Islet precursor cell (in vitro differentiated cells): ENCODE measurements around the gene CNN3.

Source experiments
- DNase-seq: peaks from one replicate; pipeline ENCODE4 v3.0.0-alpha.2; 2018

CNN3 gene

DNA sequence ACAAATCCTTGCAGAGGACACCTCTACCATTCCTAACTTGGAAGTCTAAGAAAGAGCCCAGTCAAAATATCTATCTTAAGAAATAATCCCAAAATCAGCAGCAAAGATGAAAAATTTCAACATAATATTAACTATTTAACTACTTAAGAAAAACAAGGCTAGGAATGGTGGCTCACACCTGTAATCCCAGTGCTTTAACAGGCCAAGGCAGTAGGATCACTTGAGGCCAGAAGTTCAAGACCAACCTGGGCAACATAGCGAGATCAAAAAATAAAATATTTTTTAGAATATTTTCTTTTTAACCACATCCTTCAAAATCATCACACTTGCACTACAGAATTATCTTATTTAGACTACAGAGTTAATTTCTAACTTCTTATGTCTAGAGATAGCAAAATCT is 4.9 kb downstream of the CNN3 start:
- no peak for DNase-seq

GRCh38 chr1:94920061-94920460 is 6.8 kb downstream of the CNN3 start:
- peak; percentile 62 for DNase-seq

DNA sequence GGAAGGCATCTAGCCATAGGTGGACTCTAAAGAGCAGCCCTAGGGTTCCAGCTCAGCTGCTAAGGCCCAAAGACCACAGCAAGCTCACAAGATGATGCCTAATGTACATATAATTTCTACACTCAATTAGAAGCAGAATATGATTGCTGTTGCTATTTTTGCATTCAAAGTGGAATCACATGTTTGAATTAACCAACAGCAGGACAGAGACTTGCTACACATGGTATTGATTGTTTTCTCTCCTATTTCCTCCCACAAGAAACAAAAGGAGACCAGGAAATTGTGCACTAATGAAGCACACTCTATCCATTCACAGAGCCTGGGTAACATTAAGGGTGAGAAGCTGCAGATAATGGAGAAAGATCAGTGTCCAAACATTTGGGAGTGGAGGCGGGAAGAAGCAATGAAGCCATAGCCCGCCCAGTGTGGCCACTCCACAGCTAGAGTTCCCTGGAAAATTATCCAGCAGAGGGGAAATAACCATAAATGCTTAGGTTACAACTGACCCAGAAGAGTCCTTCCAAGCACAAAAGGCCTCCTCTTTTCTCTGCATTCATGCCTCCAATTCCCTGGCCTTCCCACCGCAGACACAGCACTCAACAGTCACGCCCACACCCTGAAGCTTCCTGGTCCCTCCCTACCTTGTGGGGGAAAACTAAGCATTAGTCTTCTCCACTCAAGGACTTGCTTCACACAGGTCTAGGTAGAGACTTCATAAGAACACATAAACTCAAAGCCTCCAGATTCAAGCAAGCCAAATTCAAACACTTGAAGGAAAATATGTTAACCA is 7.5 kb downstream of the CNN3 start:
- no peak for DNase-seq

GRCh38 chr1:94917251-94917650 is 9.7 kb downstream of the CNN3 start:
- no peak for DNase-seq

GRCh38 chr1:94912263-94913184 is 14.4 kb downstream of the CNN3 start:
- DNase-seq: no peak

DNA sequence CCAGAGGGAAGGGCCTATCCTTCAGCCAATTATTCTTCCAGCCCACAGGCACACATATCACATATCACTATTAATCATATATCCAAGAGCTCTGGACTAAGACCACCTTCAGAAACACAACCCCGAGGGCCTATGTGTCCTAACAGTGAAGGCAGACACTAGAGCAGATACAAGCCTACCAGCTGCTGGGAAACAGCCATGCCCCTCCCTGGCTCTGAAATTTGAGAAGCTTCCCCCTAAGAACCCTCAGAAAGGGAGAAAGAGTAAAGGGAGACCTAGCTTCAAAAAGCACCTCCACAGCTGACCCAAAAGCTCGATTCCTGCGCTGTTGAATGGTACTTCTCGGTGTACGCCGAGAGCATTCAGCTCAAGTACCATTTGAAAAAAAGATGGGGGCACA is 17.4 kb downstream of the CNN3 start:
- no peak for DNase-seq

GRCh38 chr1:94908965-94909364 is 17.9 kb downstream of the CNN3 start:
- no peak for DNase-seq

DNA sequence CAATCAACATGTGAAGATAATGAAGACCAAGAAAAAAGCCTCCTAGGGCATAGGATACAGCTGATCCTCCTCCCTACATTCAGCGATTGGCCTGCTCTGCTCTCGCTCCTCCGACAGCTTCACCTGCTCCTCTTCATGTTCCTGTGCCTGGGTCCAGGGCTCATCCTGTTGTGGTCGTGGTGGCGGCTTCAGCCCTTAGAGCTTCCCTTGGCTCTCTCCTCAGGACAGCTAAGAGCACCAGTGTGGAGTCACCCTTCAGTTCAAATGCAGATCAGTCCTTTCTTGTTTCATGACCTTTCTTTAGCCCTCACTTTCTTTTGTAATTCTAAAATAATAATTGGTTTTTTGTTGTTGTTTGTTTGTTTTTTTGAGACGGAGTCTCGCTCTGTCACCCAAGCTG is 18.7 kb downstream of the CNN3 start:
- DNase-seq: no peak

DNA sequence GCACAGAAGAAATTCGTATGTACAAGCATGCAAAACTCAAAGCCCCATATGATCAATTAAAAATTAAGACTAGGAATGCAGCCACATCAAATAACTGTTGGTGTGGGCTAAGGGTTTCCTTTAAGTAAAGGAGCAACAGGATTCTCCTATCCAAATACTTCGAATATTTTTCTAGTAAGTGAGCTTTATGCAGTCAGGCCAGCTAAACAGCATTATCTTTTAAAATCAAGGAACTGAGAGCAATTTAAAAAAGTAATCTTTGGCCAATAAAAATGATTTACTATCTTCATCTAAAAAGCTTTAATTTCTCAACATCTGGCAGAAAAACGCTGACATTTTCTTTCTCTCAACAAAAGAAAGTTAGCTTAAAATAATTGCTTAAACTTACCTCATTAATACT is 19.8 kb downstream of the CNN3 start:
- no peak for DNase-seq

- DNase-seq: no peak
These were observed 20.5 kb downstream of the CNN3 start for GRCh38 chr1:94906382-94906781.

GRCh38 chr1:94905207-94905606 is 21.7 kb downstream of the CNN3 start:
- no peak for DNase-seq

DNA sequence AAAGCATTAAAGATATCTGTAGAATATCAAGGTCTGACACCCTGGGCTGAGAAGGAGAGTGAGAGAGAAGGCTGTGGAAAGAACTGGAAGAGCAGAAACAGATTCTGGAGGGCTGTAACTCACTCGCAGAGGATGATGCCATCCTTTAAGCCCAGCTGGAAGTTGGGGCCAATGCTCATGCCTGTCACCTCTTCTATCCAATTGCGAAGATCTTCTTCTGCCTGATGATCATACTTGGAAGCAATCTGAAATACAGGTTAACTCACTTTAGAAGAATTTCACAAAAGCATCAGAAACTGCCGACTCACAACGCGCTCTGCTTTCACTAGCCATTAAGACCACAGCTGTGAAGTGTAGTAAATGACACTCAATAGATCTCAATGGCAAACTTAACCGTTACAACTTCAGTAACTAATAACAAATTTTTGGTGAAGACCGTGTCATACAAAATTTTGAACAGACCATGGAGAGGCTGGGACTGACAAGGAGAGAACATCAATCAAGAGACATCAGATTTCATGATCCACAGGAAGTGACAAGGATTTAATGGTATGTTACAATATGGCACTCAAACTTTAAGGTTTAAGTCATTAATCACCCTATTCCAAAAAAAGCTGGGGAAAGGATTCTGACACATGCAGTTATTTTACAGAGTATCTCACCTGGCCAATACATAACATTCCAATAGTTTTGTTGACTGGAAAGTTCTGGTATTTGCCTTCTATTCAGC is 23.5 kb downstream of the CNN3 start:
- DNase-seq: no peak

- no peak for DNase-seq
These were observed 25.1 kb downstream of the CNN3 start for GRCh38 chr1:94901841-94902240.

GRCh38 chr1:94899756-94900155 is 27.2 kb downstream of the CNN3 start:
- DNase-seq: no peak

- no peak for DNase-seq
These were observed 28.2 kb downstream of the CNN3 start for GRCh38 chr1:94898491-94899385.

DNA sequence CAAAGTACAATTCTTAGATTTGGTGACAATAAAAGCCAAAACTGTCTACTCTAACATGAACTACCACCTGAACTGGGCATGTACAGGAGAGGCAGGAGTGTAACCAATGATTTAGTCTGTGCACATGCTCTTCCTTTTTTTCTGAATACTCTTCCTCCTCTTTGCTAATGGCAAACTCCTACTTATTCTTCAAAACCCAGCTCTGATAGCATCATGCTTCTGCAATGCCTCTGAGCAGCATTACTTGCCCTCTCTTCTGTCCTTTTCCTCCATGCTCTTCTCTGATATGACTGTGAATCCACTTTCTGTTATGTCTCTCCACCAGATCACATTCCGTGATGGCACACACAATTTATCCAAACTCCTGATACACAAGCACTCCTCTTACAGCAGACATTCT is 31.4 kb downstream of the CNN3 start:
- DNase-seq: no peak

GRCh38 chr1:94894630-94895029 is 32.3 kb downstream of the CNN3 start:
- no peak for DNase-seq

DNA sequence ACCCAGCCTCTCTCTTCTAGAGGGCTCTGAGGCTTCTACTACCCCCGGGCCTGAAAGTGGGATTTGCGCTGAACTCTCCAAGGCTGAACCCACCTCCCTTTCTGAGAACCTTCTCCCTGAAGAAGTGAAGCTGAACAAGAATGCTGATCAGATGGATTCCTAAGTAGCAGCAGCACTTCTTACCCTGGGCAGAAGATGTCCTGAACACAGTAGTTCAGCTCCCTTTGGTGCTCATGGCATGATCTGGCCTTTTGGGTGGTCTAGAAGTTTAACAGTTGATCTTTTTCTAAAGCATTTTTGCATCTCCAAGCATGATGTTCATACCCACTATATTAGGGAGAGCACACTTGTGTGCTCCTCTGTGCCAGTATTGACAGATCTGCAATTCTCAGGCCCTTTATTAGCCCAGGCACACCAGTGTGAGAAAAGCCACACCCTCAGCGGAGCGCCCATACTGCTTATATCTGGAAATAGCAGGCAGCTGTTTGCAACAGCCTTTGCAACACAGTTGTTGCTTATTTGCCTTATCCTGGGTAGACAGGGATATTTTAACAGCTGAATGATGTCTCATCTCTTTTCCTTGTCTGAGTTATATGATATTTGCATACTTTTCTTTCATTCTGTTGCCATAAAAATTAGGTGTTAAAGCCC is 34.2 kb downstream of the CNN3 start:
- no peak for DNase-seq

DNA sequence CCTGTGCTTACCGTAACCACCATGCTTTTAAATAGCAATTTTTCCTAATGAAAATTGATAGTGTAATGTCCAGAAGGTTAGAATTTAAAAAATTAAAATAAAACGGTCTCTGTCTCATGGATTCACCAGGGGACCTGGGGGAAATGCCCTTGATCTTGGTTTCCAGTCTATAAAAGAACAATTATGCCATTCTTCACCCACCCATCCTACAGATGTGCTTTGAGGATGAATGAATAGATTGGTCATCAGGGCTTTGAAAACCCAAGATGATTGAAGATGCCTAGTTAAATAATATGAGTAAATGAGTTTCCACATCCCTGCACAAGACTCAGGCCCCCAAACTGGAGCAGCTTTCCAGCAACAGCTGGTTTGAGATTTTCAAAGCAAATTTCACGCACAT is 38.7 kb downstream of the CNN3 start:
- no peak for DNase-seq

DNA sequence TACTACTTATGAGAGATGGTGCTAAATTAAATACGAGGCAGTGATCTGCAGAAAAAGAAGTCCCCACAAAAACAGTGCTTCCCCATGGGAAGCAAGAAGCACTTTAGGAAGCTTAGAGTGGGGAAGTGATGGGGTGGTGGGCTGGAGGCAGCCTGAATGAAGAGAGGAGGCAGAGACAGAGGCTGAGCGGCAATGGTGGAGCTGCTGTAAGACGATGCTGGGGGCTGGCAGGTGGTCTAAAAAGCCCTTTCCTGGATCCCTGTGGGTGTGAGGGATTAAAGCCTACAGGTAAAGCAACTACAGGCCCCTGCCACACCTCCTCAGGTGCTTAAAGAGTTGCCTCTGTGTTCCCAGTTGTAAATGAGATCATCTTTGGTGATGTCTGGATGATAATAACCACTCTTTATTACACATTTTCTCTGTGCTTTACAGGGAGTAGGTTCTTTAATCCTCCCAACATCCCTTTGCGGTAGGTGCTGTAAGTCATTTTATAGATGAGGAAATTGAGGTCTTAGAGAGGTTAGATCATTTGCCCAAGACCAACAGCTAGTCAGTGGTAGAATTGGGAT is 39.2 kb downstream of the CNN3 start:
- no peak for DNase-seq

DNA sequence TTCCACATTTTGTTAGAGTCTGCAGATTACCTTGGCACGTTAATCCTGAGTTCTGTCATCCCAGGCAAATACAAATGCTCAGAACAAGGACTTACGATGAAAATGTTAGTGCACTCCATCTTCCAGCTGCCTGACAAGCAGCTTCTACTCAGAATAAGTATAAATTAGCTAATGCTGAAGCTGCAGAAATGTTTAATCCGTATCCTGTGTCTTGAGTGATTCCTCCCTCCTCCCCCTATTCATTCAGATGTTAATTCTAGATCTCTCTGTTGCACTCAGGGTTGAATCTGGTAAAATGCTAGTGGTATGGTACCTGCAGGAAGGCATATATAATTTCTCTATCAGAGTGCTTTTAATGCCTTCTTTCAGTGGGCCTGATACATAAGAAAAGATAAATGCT is 39.8 kb downstream of the CNN3 start:
- no peak for DNase-seq

DNA sequence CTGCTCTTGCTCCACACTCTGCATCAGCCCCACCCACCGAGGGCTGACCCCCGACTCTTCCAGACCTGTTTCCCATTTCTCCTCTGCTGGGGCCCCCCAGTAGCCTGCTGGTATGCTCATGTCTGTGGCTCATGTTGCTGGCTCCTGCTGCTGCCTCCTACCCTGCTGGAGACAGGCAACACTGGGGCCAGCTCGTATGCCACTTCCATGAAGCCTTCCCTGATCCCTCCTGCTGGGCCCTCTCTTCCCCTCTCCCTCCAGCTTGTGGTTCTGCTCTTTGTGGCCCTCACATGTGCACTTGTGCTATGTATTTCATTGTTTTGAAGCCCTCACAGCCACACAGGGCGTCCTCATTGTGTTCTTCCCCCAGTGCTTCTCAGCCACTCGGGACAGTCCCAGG is 40.5 kb downstream of the CNN3 start:
- DNase-seq: peak; percentile 52
